Superior temporal gyrus (tissue), 1 donor: ENCODE measurements around the gene GZMM.

Source experiments
- DNase-seq: peaks from one replicate; pipeline ENCODE4 v3.0.0-alpha.2; 2016; ENCODE audit errors: extremely low spot score

The GZMM gene

DNA sequence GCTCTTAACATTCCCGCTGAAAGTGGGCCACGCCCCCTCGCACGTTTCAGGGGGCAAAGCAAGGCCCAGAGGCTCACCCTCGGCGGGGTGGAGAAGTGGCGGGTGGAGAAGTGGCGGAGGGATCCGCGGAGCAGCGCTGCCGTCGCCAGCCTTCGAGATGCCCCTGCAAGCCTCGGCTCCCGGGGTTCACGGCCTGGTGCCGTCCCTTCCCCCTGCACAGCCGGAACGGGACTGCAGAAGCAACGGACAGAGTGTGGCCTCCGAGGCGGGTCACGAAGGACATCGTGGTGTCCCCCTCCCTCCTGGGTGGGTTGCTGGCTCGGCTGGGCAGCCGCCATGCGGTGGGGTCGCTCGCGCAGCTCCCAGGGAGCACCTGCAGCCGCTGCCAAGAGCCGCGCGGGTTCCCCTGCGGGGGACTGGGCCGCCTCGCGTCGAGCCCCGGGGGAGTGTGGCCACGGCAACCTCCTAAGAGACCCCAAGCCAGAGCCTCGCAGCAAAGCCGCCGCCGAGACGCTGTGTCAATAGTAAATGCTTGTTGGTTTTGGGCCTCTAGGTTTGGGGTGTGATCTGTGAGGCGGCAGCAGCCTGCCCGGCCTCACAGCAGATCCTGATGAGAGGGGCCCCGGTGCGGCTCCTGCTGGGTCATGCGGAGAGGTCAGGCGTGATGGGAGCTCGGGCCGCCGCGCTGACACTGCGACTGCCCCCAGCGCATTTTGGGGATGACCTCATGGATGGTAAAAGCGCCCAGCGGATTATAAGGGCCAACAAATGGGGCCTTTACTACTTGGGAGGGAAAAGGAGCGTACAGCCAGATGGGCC, 31.1 kb upstream of the GZMM start:
- no peak for DNase-seq

DNA sequence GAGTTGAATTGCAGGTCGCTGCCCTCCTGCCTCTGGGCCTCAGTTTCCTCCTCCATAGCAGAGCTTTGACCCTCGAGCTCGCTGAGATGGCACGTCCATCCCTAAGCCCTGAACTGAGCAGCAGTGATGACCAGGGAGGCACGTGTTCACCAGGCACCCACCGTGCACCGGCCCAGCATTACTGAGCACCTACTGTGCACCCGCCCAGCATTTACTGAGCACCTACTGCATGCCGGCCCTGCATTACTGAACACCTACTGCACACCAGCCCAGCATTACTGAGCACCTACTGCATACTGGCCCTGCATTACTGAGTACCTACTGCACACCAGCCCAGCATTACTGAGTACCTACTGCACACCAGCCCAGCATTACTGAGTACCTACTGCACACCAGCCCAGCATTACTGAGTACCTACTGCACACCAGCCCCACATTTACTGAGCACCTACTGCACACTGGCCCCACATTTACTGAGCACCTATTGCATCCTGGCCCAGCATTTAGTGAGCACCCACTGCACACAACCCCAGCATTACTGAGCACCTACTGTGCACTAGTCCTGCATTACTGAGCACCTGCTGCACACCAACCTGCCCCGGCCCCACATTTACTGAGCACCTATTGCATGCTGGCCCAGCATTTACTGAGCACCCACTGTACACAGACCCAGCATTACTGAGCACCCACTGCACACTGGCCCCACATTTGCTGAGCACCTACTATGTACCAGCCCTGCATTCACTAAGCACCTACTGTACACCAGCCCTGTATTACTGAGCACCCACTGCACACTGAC, 30.3 kb upstream of the GZMM start:
- DNase-seq, result no peak

DNA sequence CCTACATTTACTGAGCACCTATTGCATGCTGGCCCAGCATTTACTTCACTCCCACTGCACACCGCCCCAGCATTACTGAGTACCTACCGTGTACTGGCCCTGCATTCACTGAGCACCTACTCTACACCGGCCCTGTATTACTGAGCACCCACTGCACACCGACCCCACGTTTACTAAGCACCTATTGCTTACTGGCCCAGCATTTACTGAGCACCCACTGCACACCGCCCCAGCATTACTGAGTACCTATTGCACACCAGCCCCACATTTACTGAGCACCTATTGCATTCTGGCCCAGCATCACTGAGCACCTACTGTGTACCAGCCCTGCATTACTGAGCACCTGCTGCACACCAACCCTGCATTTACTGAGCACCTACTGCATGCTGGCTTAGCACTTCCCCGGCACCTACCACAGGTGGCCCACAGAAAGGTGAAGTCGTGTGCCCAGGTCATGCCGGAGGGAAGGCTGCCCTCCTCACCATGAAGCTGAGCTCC, 29.6 kb upstream of the GZMM start:
- no peak for DNase-seq

DNA sequence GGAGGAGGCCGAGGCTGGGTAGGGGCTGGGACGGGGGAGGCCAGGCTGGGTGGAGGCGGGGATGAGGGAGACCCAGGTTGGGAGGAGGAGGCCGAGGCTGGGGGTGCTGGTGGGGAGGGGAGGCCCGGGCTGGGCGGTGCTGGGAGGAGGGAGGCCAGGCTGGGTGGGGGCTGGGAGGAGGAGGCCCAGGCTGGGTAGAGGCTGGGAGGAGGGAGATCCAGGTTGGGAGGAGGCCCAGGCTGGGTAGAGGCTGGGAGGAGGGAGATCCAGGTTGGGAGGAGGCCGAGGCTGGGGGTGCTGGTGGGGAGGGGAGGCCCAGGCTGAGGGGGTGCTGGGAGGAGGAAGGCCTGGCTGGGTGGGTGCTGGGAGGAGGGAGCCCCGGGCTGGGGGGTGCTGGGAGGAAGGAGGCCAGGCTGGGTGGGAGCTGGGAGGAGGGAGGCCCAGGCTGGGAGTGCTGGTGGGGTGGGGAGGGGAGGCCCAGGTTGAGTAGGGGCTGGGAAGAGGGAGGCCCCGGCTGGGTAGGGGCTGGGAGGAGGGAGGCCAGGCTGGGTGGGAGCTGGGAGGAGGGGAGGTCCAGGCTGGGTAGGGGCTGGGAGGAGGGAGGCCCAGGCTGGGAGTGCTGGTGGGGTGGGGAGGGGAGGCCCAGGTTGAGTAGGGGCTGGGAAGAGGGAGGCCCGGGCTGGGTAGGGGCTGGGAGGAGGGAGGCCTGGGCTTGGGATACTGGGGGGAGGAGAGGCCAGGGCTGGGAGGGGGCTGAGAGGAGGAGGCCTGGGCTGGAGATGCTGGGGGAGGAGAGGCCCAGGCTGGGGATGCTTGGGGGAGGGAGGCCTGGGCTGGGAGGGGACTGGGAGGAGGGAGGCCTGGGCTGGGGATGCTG, 25.9 kb upstream of the GZMM start:
- no peak for DNase-seq

DNA sequence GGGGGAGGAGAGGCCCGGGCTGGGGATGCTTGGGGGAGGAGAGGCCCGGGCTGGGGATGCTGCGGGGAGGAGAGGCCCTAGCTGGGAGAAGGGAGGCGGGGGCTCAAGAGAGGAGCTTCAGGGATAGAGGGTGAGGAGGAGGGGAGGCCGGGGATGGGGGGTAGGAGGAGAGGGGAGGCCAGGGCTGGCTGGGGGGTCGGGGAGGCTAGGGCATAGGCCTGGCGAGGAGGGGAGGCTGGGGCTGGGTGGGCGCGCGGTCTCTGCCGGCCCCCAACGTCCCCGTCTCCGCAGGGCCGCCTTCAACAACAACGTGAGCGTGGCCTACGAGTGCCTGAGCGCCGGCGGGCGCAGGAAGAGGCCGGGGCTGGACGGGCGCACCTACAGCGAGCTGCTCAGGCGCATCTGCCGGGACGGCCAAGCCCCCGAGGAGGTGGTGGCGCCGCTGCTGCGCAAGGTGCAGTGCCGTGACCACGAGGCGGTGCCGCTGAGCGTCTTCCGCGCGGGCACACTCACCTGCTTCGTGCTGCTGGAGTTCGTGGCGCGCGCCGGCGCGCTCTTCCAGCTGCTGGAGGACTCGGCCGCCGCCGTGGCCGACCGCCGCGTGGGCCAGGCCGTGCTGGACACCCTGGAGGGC, 25.1 kb upstream of the GZMM start:
- DNase-seq, result no peak

DNA sequence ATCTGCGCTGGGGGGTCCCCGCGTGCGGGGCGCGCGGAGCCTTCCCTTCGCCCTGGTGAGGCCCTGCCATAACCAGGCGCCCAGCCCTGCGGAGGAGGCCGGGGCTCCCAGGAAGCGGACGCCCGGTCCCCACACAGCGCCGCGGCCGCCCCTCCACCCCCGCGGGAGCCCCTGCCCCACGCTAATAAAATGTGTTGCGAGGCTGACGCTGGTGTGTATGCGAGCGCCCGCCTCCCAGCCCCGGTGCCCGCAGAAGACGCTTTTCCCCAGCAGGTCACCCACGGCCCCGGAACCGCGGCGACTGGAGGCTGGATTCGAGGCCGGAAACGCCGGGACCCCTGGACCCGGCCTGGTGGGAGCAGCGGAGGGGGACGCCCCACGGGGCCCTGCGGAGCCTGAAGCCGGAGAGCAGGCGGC, 24.4 kb upstream of the GZMM start:
- DNase-seq, result no peak

DNA sequence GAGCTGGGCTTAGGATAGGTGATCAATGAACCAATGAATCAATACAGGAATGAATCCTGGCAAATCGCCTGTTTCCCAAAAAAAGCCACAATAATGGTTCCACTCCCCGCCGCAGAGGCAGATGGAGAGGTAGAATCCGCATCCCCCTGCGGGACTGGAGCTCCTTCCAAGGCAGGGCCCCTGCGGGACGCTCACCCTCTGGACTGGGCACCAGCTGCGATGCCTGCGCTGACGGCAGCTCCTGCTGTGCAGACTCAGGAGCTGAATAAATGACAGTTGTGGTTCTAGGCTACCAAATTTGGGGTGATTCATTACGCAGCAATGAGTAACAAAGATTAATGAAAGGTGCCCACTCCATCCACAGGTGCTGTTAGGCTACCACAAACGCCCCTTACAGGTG, 21.1 kb upstream of the GZMM start:
- DNase-seq, result no peak

DNA sequence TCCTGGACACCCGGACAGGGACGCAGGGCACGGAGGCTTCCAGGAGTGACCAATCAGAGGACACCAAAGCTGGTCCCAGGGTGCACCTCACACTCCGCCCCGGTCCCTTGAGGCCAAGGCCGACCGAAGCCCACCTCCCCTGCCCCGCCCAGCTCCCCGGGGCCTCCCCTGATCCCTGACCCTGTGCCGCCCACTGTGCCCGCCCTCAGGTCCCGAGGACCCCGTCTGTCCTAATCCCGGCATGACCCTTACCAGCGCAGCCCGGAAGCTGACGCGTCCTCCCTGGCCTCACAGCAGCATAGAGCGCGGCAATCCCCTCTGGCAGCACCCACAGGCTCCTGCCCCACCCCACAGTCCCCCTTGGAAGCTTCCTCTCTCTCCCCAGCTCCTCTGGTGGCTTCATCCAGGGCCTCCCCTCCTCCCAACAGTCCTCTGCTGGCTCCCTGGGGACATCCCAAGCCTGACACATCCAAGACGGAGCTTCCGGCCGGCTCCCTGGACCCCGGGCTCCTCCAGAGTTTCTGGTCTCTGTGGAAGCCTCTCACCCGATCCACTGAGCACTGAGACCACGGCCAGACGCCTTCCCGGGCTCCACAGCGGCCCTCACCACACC, 19.7 kb upstream of the GZMM start:
- no peak for DNase-seq

DNA sequence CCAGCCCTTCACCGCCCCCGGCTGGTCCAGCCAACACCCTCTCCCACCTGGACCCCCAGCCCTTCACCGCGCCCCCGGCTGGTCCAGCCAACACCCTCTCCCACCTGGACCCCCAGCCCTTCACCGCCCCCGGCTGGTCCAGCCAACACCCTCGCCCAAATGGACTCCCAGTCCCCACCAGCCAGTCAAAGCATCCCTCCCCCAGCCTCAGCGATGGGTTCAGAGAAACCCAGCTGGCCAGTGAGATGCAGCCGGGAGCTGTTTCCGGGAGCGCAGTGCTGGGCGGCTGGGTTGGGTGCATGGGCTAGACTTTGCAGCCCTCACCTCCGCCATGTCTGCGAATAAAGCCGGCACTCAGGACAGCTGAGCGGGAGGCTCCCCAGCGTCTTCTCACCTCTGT, 18.8 kb upstream of the GZMM start:
- DNase-seq, result no peak

DNA sequence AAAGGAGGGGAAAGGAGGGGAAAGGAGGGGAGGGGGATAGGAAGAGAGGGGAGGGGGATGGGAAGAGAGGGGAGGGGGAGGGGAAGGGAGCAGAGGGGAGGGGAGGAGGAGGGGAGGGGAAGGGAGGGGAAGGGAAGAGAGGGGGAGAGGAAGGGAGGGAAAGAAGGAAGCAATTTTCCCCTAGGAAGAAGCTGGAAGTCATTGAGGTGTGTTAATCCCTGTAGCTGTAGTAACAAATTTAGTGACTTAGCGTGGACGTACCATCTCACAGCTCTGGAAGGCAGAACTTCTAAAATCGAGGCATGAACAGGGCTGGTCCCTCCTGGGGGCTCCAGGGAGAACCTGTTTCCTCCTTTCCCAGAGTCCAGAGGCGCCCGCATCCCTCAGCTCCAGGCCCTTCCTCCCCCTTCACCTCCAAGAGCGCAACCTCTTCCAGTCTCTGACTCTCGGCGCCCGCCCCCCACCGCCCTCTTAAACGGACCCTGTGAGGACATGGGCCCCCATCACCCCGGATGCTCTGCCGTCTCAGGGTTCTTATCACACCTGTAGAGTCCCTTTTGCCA, 17.9 kb upstream of the GZMM start:
- DNase-seq, result no peak

DNA sequence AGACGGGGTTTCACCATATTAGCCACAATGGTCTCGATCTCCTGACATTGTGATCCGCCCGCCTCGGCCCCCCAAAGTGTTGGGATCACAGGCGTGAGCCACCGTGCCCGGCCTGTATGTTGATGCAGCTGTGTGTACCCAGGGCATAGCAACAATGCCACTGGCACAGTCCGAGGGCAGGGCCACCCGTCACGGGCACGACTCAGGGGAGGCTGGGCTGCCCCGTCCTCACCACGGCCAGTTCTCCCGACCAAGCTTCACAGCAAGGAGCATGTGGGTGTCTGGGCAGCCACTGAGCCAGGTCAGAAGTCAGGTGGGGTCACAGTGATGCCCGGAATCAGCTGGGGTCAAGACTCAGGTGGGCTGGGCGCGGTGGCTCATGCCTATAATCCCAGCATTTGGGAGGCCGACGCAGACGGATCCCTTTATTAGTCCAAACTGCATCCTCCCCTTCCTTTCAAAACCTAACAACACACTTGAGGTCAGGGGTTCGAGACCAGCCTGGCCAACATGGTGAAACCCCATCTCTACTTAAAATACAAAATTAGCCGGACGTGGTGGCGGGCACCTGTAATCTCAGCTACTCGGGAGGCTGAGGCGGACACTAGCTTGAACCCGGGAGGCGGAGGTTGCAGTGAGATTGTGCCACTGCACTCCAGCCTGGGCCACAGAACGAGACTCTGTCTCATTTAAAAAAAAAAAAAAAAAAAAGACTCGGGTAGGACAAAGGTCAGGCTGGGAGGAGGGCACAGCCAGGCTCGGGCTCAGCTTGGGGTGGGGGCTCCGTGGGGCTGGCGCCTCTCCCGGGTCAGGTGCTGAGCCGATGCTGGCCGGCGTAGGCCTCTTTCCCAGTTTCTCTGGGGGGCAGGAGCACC, 13.5 kb upstream of the GZMM start:
- DNase-seq, result no peak

DNA sequence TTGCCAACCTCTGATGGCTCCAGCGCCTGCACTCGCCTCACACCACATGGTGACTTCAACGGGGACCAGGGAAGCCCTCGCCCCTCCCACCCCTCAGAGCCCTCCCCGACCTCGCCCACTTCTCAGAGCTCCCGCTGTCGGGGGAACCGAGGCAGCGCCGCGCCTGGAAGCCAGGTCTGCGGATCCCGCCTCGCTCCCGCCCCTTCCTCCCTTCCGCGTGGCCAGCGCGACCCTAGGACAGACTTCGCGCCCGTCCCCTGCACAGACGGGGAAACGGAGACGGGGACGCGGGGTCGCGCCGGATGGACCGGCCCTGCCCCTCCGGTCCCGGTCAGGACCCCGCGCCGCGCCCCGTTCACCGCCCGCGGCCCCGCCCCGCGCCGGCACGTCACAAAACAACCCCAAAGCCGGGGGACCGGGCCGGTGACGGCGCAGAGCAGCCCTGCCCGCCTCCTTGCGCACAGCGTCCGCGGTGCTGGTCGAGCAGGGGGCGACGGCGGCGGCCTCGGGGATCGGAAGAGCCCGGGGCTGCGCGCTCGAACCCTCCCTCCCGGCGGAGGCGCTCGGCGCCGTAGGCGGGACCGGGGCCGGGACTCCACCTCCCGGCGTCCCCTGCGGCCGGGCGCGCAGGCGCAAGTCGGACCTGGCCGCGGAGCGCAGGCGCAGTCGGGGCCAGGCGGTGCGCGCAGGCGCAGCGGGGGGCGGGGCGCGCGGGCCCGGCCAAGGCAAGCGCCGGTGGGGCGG, 12.7 kb upstream of the GZMM start:
- DNase-seq, result peak; percentile 71

DNA sequence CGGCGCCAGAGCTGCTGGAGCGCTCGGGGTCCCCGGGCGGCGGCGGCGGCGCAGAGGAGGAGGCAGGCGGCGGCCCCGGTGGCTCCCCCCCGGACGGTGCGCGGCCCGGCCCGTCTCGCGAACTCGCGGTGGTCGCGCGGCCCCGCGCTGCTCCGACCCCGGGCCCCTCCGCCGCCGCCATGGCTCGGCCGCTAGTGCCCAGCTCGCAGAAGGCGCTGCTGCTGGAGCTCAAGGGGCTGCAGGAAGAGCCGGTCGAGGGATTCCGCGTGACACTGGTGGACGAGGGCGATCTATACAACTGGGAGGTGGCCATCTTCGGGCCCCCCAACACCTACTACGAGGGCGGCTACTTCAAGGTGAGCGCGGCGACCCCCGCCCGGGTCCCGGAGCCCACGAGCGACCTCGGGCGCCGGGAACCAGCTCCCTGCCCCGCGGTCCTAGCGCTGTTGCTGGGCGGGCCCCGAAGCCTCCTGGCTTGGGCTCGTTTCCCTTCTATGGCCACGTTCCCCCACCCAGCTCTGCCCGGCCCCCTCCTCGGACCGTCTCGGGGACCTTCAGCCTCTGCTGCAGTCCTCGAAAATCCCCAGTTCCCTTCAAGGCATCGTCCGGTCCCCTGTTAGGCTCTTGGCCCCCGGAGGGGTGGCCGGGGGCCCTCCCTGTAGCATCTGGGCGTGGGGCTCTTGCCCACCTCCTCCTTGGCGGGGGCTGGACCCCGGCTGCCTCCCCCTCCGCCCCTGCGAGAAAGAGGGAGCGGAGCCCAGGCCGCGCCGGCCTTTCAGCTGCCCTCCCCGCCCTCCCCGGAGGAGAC, 11.9 kb upstream of the GZMM start, which contains the start of gene CDC34:
CDC34 (plus strand) TSS at position 8 of the 808 bp plus-strand sequence; CDS start at position 180, 172 bp downstream.
- peak; percentile 8 for DNase-seq

DNA sequence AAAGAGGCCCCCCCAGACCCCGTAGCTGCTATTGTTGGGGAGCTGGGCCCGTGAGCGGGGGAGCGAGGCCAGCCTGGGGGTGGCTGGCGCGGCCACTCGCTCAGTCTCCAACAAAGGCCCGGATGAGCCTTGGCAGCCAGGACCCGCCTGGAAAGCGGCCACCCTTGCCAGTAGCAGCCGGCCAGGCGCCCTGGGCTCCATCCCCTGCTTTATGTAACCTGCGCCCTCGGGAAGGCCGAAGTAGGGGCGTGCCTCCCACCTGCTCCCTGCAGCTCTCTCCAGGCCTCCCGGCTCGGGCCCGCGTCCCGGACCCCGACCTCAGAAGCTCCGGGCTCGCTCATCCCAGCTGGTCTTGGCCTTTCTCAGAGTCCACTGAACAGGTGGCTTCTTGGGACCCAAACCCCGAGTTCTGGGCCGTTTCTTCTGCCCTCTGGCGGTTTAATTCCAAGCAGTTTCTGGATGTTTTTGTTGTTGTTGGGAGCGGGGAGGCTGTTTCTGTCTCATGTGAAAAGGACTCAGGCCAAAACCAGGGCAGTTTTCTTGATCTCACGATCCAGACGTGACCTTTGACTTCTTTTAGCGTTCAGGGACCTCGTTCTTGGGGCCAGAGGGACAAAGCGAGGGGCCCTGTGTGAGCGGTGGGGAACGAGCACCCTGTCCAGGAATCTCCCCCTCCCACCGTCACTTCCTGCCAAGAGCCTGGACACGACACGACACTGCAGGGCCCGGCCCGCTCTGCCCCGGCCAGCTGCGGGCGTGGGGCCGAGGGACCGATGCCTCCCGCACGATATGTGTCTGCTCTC, 11.1 kb upstream of the GZMM start:
- peak; percentile 72 for DNase-seq

DNA sequence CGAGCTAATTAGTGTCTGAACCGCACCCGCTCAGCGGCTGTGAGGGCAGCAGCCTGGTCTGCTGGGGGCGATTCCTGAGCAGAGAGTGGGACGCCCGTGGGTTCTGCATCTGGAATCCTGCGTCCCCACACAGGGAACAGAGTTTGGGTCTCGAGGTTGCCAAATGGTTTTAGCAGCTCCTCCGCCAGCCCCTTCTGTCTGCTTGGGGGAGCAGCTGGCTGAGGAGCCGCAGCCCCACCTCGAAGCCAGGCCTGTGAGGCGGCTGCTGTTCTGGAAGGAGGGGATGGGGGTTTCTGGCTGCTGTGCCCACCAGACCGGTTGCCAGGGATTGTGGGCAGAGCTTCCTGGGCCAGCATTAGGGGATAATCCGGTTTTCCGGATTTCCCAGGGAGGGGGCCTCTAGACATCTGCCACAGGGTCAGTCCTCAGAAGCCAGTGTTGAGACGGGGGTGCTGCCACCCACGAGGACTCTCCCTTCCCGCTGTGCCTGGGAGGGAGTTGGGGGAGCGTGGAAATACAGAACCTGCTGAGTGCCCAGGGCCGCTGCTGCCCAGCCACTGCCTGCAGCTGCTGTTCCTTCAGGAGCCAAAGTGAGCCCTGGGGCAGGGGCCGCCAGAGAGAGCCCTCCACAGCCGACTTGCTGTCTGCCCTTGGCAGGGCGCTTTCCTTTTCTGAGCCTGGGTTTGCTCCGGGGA, 10.3 kb upstream of the GZMM start:
- no peak for DNase-seq

DNA sequence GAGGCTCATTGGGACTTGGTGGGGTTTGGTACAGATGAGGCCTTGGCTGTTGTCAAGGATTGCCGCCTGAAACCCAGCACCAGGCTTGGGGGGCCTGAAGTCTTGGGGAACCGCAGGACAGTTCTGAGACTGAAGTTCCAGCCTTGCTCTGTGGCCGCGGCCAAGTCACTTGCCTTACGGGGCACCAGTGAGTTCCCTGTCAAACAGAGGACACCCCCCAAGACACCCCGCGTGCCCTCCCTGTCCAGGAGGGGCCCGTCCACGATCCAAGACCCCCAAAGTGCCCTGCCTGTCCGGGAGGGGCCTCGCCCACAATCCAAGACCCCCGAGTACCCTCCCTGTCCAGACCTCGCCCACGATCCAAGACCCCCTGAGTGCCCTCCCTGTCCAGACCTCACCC, 9.8 kb upstream of the GZMM start:
- no peak for DNase-seq
